ENCODE measurements around the gene HOXD12.

Gene HOXD12

GRCh38 chr2:176137906-176138305, 38.3 kb downstream of the HOXD12 start:
- DNase-seq (ENCODE audit: low read depth): no peak
- TF ChIP-seq MYC (IDR thresholded peaks at IDR 0.05; ENCODE audit: low read depth, low read length) (no peak), CTCF (IDR thresholded peaks at IDR 0.05; ENCODE audit: low read depth, low read length) (no peak), POLR2A (IDR thresholded peaks at IDR 0.05; ENCODE audit: extremely low read depth, insufficient read length) (no peak), MAX (IDR thresholded peaks at IDR 0.05; ENCODE audit: low read depth, low read length) (no peak)
- no peak overlapping the region for H3K4me3 ChIP-seq (ENCODE audit: low read depth, low read length)

- no peak for DNase-seq (ENCODE audit: low read depth)
- H3K4me3 ChIP-seq (ENCODE audit: low read depth, low read length): no peak overlapping the region
Observed at GRCh38 chr2:176138526-176138922, 38.9 kb downstream of the HOXD12 start.

GRCh38 chr2:176138923-176139660, 39.5 kb downstream of the HOXD12 start:
- no peak for DNase-seq (ENCODE audit: low read depth)
- H3K4me3 ChIP-seq (ENCODE audit: low read depth, low read length): no peak overlapping the region
- TF ChIP-seq MAX (IDR thresholded peaks at IDR 0.05; ENCODE audit: low read depth, low read length) (no peak), POLR2A (IDR thresholded peaks at IDR 0.05; ENCODE audit: extremely low read depth, insufficient read length) (no peak), MYC (IDR thresholded peaks at IDR 0.05; ENCODE audit: low read depth, low read length) (no peak), CTCF (IDR thresholded peaks at IDR 0.05; ENCODE audit: low read depth, low read length) (no peak)

More at GRCh38 chr2:176138526-176138922, 38.9 kb downstream of the HOXD12 start:
- no peak for TF ChIP-seq MAX (IDR thresholded peaks at IDR 0.05; ENCODE audit: low read depth, low read length)
- no peak for TF ChIP-seq MYC (IDR thresholded peaks at IDR 0.05; ENCODE audit: low read depth, low read length)
- TF ChIP-seq POLR2A (IDR thresholded peaks at IDR 0.05; ENCODE audit: extremely low read depth, insufficient read length): no peak
- TF ChIP-seq CTCF (IDR thresholded peaks at IDR 0.05; ENCODE audit: low read depth, low read length): no peak

- TF ChIP-seq CTCF (IDR thresholded peaks at IDR 0.05; ENCODE audit: low read depth, low read length): no peak
- no peak for TF ChIP-seq POLR2A (IDR thresholded peaks at IDR 0.05; ENCODE audit: extremely low read depth, insufficient read length)
- no peak for TF ChIP-seq MAX (IDR thresholded peaks at IDR 0.05; ENCODE audit: low read depth, low read length)
- no peak for TF ChIP-seq MYC (IDR thresholded peaks at IDR 0.05; ENCODE audit: low read depth, low read length)
- no peak for DNase-seq (ENCODE audit: low read depth)
- H3K4me3 ChIP-seq (ENCODE audit: low read depth, low read length): no peak overlapping the region
Observed at GRCh38 chr2:176139661-176140512, 40.3 kb downstream of the HOXD12 start.

GRCh38 chr2:176140513-176141317, 41.1 kb downstream of the HOXD12 start:
- TF ChIP-seq MYC (IDR thresholded peaks at IDR 0.05; ENCODE audit: low read depth, low read length): no peak
- TF ChIP-seq CTCF (IDR thresholded peaks at IDR 0.05; ENCODE audit: low read depth, low read length): peak; percentile 83
- no peak for TF ChIP-seq POLR2A (IDR thresholded peaks at IDR 0.05; ENCODE audit: extremely low read depth, insufficient read length)
- no peak for TF ChIP-seq MAX (IDR thresholded peaks at IDR 0.05; ENCODE audit: low read depth, low read length)
- DNase-seq (ENCODE audit: low read depth): peak; percentile 83
- H3K4me3 ChIP-seq (ENCODE audit: low read depth, low read length): no peak overlapping the region
